GM12891 (cell line): ENCODE results near the gene DMAP1.

Source experiments
- DNase-seq: peaks from one replicate; pipeline ENCODE4 v3.0.0; 2011; ENCODE audit warnings: low spot score; ENCODE audit not compliant: insufficient read length
- FAIRE-seq: peaks from 2 replicates; lab custom pipeline; 2011; peaks lifted over from hg19 to GRCh38; lab: Jason Lieb, UNC
- PAX5 ChIP-seq: IDR thresholded peaks from 2 replicates; pipeline ENCODE4 v1.6.1; 2011; ENCODE audit warnings: low read length, moderate library complexity, mild to moderate bottlenecking; ENCODE audit not compliant: insufficient read depth, severe bottlenecking
- POLR2A ChIP-seq: IDR thresholded peaks from 2 replicates; pipeline ENCODE4 v1.6.1; 2011; ENCODE audit warnings: low read depth, low read length, control low read depth
- POLR2AphosphoS5 ChIP-seq: IDR thresholded peaks from 2 replicates; pipeline ENCODE4 v1.6.1; 2011; ENCODE audit warnings: low read depth, low read length, control low read depth
- POU2F2 ChIP-seq: IDR thresholded peaks from 2 replicates; pipeline ENCODE4 v1.6.1; 2011; ENCODE audit warnings: low read depth, mild to moderate bottlenecking, control low read depth, low read length, moderate library complexity
- SPI1 ChIP-seq: IDR thresholded peaks from 2 replicates; pipeline ENCODE4 v1.6.1; 2011; ENCODE audit warnings: low read depth, low read length, control low read depth
- TAF1 ChIP-seq: IDR thresholded peaks from 2 replicates; pipeline ENCODE4 v1.6.1; 2011; ENCODE audit warnings: low read depth, low read length, control low read depth

DMAP1 gene

DNA sequence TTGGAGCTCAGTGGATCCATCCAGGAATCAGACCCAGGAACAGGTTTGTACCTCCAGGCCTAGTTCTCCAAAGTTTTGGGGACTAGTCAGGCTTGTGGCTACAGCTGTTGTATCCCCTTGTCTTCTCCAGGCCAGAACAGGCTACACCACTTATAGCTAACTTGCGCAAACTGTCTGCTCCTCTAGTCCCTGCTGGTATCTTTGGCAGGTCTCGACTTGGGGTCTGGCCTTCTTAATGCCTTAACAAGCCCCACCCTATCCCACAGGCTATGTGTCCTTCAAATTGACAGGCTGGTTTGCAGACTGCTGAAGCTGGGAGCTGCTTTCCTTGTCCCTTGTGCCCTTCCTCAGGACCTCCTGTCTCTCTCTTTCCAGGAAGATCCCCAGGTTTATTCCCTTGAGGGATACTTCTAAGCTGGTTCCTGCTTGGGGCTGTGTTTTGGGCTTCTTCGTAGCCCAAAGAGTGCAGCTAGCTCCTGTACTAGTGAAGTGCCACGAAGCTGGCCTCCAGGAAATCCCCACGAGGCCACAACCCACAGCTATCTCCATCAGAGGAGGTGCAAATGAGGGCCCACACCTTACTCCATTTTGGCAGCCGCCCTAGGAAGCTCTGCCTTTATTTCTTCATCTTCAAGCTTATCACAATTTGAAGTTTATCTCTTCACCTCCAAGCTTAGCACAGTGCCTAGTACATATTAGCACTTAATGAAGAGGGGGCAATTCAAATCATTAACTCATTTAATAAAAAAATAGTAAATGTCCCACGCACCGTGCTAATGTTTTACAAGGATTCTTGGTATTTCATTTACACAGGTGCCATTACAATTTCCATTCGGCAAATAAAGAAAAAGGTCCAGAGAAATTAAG lies 683 bp upstream of the DMAP1 start:
- FAIRE-seq = no peak

DNA sequence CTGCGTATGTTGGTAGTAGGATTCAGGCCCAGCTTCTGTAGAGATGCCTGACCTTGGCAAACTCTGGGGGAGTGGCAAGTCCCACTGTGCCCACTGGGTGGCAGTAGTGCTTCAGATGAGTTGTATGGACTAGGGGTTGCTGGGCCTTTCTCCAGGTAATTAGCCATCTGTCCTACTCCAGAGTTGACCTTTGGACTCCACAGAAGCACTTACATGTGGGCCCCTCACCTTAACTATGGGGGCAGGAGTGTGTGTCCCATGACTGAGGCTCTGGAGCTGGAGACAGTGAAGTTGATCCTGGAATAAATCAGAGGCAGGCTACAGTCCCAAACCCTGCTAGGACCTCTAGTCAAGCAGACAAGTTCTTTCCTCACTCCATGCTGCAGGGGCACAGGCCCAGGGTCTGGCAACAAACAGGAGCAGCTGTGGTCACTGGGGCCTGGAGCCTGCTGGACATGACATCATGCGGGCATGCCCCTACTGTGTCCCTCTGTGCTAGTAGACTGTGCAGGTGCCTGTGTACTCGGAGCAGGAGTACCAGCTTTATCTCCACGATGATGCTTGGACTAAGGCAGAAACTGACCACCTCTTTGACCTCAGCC lies 4.6 kb downstream of the DMAP1 start:
- FAIRE-seq (peak; percentile 83), DNase-seq (peak; percentile 54)
- TF ChIP-seq POU2F2 (no peak), SPI1 (no peak), POLR2A (no peak)

More for the DNA sequence above, 683 bp upstream of the DMAP1 start:
- TF ChIP-seq POU2F2 (no peak), SPI1 (no peak), TAF1 (no peak)
- no peak for DNase-seq

GRCh38 chr1:44218503-44219300 lies 5.4 kb downstream of the DMAP1 start:
- FAIRE-seq (no peak), DNase-seq (no peak)
- TF ChIP-seq PAX5 (no peak), SPI1 (no peak), POU2F2 (no peak), POLR2AphosphoS5 (no peak), POLR2A (no peak), TAF1 (no peak)

GRCh38 chr1:44219301-44219626 lies 6.0 kb downstream of the DMAP1 start:
- TF ChIP-seq SPI1 (no peak), TAF1 (no peak), PAX5 (no peak), POU2F2 (no peak), POLR2A (no peak)
- DNase-seq = no peak
- FAIRE-seq = no peak

- FAIRE-seq (no peak), DNase-seq (no peak)
- no peak for TF ChIP-seq PAX5
- no peak for TF ChIP-seq TAF1
- TF ChIP-seq SPI1 = no peak
- no peak; the same call in 1 of the 2 replicates for TF ChIP-seq POU2F2
- no peak for TF ChIP-seq POLR2A
- TF ChIP-seq POLR2AphosphoS5 = no peak; the same call in 1 of the 2 replicates
Measured at GRCh38 chr1:44220001-44220751, 6.9 kb downstream of the DMAP1 start.

- DNase-seq (no peak), FAIRE-seq (peak; percentile 84)
- TF ChIP-seq SPI1 (no peak), POU2F2 (no peak), POLR2A (no peak), TAF1 (no peak), PAX5 (no peak), POLR2AphosphoS5 (no peak)
Measured at GRCh38 chr1:44220755-44221154, 7.5 kb downstream of the DMAP1 start.

- TF ChIP-seq POLR2AphosphoS5 (no peak), POU2F2 (no peak), POLR2A (no peak), SPI1 (no peak), TAF1 (no peak), PAX5 (no peak)
- DNase-seq (no peak), FAIRE-seq (no peak)
Measured at GRCh38 chr1:44221769-44222168, 8.5 kb downstream of the DMAP1 start.

- FAIRE-seq (no peak), DNase-seq (no peak)
- no peak for TF ChIP-seq PAX5
- TF ChIP-seq POLR2AphosphoS5 = no peak
- no peak for TF ChIP-seq TAF1
- TF ChIP-seq POLR2A = no peak
- no peak for TF ChIP-seq POU2F2
- TF ChIP-seq SPI1 = no peak
Measured at GRCh38 chr1:44222397-44223186, 9.3 kb downstream of the DMAP1 start.
